Endothelial cell (in vitro differentiated cells): ENCODE data around the gene CFAP61. TPM values are rescaled to one million over a fixed set of nuclear protein-coding genes. Genes with fewer than 3 reads are reported as not detected.

Experiments
- DNase-seq: peaks from one replicate; pipeline ENCODE4 v3.0.0; 2021; ENCODE audit warnings: low spot score
- H3K27ac Mint-ChIP-seq: one replicate; pipeline ENCODE4 v1.8.0; 2021; ENCODE audit warnings: mixed read lengths, inconsistent platforms; ENCODE audit not compliant: unreplicated experiment
- H3K27me3 Mint-ChIP-seq: one replicate; pipeline ENCODE4 v1.8.0; 2021; ENCODE audit warnings: mild to moderate bottlenecking, moderate library complexity, mixed read lengths, inconsistent platforms; ENCODE audit not compliant: unreplicated experiment
- H3K36me3 Mint-ChIP-seq: one replicate; pipeline ENCODE4 v1.8.0; 2021; ENCODE audit warnings: mild to moderate bottlenecking, low read depth, mixed read lengths, inconsistent platforms; ENCODE audit not compliant: unreplicated experiment
- H3K4me1 Mint-ChIP-seq: one replicate; pipeline ENCODE4 v1.8.0; 2021; ENCODE audit warnings: mild to moderate bottlenecking, mixed read lengths, inconsistent platforms; ENCODE audit not compliant: unreplicated experiment
- H3K4me3 Mint-ChIP-seq: one replicate; pipeline ENCODE4 v1.8.0; 2021; ENCODE audit warnings: mild to moderate bottlenecking, mixed read lengths, inconsistent platforms; ENCODE audit not compliant: unreplicated experiment
- H3K9me3 Mint-ChIP-seq: one replicate; pipeline ENCODE4 v1.8.0; 2021; ENCODE audit warnings: mixed read lengths, inconsistent platforms; ENCODE audit not compliant: unreplicated experiment
- total RNA-seq: library from RNA; stranded (reverse); fragmentation: NEBNext Ultra II Directional; extraction: Animal tissue kit (Norgen Biotek cat#: 25700); gene quantifications from one replicate; pipeline ENCODE4 v1.2.1, GENCODE V29; 2021; ENCODE audit not compliant: unreplicated experiment
- TF ChIP-seq, protein P1 (sequence below): fragments of 200-600 bp; sonication (generic); IDR thresholded peaks from one replicate; pipeline ENCODE4 v1.5.0; 2021; ENCODE audit warnings: antibody characterized with exemption; ENCODE audit not compliant: unreplicated experiment

CFAP61 gene
- total RNA-seq, 1 donor from 2014 or later, result not detected

DNA sequence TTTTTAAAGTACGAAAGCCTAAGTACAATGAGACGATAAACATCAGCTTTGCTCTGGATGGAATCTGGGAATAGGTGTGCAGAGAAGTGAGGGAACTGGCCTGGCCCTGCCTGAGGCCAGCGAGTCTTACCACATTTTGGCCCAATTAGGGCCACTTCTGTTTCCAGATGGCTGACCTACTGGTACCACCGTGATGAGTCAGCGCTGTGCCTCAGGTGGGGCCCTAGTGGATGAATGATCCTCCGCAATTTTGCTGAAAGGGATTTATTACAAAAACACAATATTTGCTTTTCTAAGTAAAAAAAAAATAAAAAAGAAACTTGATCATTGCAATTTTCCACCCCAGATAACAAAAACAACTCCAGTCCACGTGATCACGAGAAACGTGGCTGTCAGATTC is 338.1 kb downstream of the CFAP61 start:
- peaks cover 3% of the 10 kb centered on the region for H3K4me1 Mint-ChIP-seq
- no peaks in the 10 kb centered on the region for H3K9me3 Mint-ChIP-seq
- H3K27ac Mint-ChIP-seq, result no peak overlapping the region
- peaks cover 3% of the 10 kb centered on the region for H3K27me3 Mint-ChIP-seq
- peaks cover 6% of the 10 kb centered on the region for H3K36me3 Mint-ChIP-seq
- no peak for DNase-seq
- TF ChIP-seq, protein P1, sequence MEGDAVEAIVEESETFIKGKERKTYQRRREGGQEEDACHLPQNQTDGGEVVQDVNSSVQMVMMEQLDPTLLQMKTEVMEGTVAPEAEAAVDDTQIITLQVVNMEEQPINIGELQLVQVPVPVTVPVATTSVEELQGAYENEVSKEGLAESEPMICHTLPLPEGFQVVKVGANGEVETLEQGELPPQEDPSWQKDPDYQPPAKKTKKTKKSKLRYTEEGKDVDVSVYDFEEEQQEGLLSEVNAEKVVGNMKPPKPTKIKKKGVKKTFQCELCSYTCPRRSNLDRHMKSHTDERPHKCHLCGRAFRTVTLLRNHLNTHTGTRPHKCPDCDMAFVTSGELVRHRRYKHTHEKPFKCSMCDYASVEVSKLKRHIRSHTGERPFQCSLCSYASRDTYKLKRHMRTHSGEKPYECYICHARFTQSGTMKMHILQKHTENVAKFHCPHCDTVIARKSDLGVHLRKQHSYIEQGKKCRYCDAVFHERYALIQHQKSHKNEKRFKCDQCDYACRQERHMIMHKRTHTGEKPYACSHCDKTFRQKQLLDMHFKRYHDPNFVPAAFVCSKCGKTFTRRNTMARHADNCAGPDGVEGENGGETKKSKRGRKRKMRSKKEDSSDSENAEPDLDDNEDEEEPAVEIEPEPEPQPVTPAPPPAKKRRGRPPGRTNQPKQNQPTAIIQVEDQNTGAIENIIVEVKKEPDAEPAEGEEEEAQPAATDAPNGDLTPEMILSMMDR, result no peak
- H3K4me3 Mint-ChIP-seq, result no peak overlapping the region

DNA sequence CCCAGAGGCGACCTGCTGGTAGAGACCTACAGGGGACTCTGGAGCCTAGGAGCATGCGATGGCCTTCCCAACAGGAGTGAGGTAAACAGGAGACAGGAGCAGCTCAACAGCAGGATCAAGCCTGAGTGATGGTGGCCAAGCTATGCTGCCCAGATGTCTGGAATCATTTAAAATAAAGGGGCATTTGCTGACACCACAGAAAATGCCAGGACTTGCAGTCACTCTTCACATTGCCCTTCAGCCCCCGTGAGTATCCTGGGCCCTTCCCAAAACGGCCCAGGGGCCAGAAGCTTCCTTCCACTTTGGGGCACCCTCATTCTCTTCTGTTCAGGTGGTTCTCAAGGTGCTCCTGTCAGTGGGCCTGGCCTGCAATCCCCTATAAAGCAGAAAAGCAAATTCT is 338.8 kb downstream of the CFAP61 start:
- peaks cover 3% of the 10 kb centered on the region for H3K4me1 Mint-ChIP-seq
- TF ChIP-seq, protein P1, result no peak
- H3K9me3 Mint-ChIP-seq, result no peaks in the 10 kb centered on the region
- H3K4me3 Mint-ChIP-seq, result no peak overlapping the region
- H3K36me3 Mint-ChIP-seq, result peaks cover 6% of the 10 kb centered on the region
- no peak overlapping the region for H3K27ac Mint-ChIP-seq
- H3K27me3 Mint-ChIP-seq, result peaks cover 3% of the 10 kb centered on the region
- DNase-seq, result no peak

DNA sequence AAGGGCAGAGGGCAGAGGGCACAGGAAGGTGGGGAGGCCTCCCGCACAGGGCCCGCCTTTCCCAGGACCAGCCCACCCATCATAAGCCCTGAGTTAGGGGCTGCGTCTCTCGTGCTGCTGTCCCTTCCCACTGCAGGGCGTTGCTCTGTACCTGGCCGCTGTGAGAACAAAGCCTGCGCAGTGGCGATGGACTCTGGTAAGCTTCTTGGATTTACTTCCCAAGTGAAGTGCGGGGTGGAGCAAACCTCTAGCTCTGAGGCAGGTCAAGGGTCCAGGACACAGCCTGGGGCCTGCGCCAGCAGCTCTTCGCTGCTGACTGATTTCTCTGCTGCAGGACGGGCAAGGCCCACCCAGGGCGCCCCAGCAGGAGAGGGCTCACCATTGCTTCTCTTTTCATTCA is 339.4 kb downstream of the CFAP61 start:
- Mint-ChIP-seq H3K27ac (no peak overlapping the region), H3K4me3 (no peak overlapping the region), H3K4me1 (peaks cover 6% of the 10 kb centered on the region), H3K9me3 (no peaks in the 10 kb centered on the region), H3K27me3 (peaks cover 6% of the 10 kb centered on the region), H3K36me3 (peaks cover 6% of the 10 kb centered on the region)
- DNase-seq, result no peak
- TF ChIP-seq, protein P1, result no peak

DNA sequence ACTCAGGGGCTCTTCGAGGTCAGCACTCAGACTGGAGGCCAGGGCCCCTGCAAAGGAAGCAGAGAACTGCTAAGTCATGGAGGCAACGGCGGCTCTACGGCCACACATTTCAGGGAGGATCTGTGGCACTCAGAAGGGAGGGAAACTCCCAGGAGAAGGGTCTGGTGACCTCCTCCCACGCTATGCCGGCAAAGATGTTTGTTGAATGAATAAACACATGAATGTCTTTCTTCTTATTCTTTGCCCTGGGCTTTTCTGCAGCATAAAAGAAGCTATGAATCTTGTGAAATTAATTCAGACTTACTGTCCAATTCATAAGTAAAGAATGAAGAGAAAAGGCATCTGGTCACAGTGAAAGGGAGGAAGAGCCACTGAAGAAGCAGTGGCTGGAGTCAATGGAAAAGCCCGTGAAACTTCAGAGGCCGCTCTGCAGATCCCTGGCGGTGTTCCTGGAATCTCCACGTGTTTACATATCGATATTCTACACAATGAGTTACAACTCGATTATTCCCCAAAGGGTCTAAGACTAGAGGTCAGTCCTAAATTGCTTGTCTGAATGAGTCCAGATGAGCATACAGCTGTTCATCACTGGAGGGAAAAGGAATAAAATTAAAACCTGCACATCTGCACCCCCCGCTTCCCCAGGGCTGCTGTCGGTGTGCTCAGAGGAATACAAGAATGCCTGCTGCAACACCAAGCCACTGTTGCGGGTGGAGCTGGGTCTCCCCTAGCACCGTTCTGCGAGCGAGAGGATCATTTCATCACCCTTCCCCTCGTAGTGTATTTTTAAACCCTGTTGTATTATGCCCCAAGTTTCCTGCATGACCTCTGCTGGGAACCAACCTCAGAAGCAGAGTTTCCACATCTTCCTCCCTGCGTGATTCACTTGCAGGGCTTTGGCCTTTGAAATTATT is 341.1 kb downstream of the CFAP61 start:
- DNase-seq, result no peak
- Mint-ChIP-seq H3K27ac (no peak overlapping the region), H3K9me3 (no peaks in the 10 kb centered on the region), H3K36me3 (peaks cover 6% of the 10 kb centered on the region), H3K4me1 (peaks cover 6% of the 10 kb centered on the region), H3K27me3 (peaks cover 12% of the 10 kb centered on the region), H3K4me3 (peak overlapping the region; percentile 56)
- TF ChIP-seq, protein P1, result no peak

DNA sequence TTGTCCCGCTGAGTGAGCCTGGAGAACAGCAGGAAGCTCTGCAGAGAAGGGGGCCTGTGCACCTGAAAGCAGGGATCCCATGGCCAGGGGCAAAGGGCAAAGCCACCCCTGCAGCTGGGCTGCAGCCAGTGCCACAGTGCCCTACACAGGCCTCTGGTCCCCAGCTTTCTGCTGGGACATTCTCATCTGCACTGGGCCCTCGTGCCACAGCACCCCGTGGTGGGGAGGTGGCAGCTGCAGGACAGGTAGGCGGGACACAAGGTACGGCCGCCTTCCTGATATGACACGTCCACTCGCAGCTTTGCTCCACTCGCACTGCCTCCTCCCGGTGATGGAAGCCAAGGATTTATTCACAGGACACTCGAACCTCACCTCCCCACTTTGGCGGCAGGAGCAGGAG is 342.8 kb downstream of the CFAP61 start:
- peaks cover 6% of the 10 kb centered on the region for H3K36me3 Mint-ChIP-seq
- no peak for DNase-seq
- H3K27ac Mint-ChIP-seq, result no peak overlapping the region
- peaks cover 15% of the 10 kb centered on the region for H3K27me3 Mint-ChIP-seq
- no peak overlapping the region for H3K4me3 Mint-ChIP-seq
- no peaks in the 10 kb centered on the region for H3K9me3 Mint-ChIP-seq
- TF ChIP-seq, protein P1, result no peak
- H3K4me1 Mint-ChIP-seq, result peaks cover 6% of the 10 kb centered on the region
